H9 (cell line): ENCODE measurements around the gene GRID1. TPM values are rescaled to one million over a fixed set of nuclear protein-coding genes. Genes with fewer than 3 reads are reported as not detected.

Experiments
- DNase-seq: peaks from one replicate; pipeline ENCODE4 v3.0.0-alpha.2; 2017
- H2AFZ ChIP-seq: one replicate; pipeline ENCODE4 v1.6.1; 2013; ENCODE audit warnings: mild to moderate bottlenecking, low read length, control low read depth, moderate library complexity
- H2AK5ac ChIP-seq: 2 replicates; pipeline ENCODE4 v1.6.1; 2013; ENCODE audit warnings: low read length, control low read depth, mixed read lengths; ENCODE audit not compliant: insufficient read length
- H2BK120ac ChIP-seq: one replicate; pipeline ENCODE4 v1.6.1; 2013; ENCODE audit warnings: low read depth, mild to moderate bottlenecking, low read length, control low read depth, inconsistent platforms; ENCODE audit not compliant: poor library complexity, severe bottlenecking
- H2BK12ac ChIP-seq: 2 replicates; pipeline ENCODE4 v1.6.1; 2013; ENCODE audit warnings: low read length, control low read depth, mixed read lengths, low read depth; ENCODE audit not compliant: insufficient read length
- H2BK15ac ChIP-seq: 2 replicates; pipeline ENCODE4 v1.6.1; 2013; ENCODE audit warnings: low read depth, low read length, control low read depth
- H2BK20ac ChIP-seq: one replicate; pipeline ENCODE4 v1.6.1; 2013; ENCODE audit warnings: low read depth, mild to moderate bottlenecking, low read length, control low read depth, inconsistent platforms; ENCODE audit not compliant: poor library complexity, severe bottlenecking
- H2BK5ac ChIP-seq: 2 replicates; pipeline ENCODE4 v1.6.1; 2013; ENCODE audit warnings: low read length, control low read depth, mixed read lengths; ENCODE audit not compliant: insufficient read length
- H3K14ac ChIP-seq: 2 replicates; pipeline ENCODE4 v1.6.1; 2013; ENCODE audit warnings: low read length, control low read depth; ENCODE audit not compliant: insufficient read depth
- H3K18ac ChIP-seq: 2 replicates; pipeline ENCODE4 v1.6.1; 2013; ENCODE audit warnings: low read depth, mild to moderate bottlenecking, mixed read lengths, low read length, control low read depth; ENCODE audit not compliant: insufficient read length
- H3K23ac ChIP-seq: 2 replicates; pipeline ENCODE4 v1.6.1; 2013; ENCODE audit warnings: low read length, control low read depth, mixed read lengths, low read depth; ENCODE audit not compliant: insufficient read length
- H3K23me2 ChIP-seq: 2 replicates; pipeline ENCODE4 v1.6.1; 2013; ENCODE audit warnings: low read depth, mild to moderate bottlenecking, mixed read lengths, low read length, control low read depth; ENCODE audit not compliant: insufficient read length, poor library complexity, severe bottlenecking
- H3K27ac ChIP-seq: 2 replicates; pipeline ENCODE4 v1.5.1; 2013; ENCODE audit warnings: low read length, control low read depth, mixed read lengths, low read depth; ENCODE audit not compliant: insufficient read length
- H3K27me3 ChIP-seq: 2 replicates; pipeline ENCODE4 v1.6.1; 2013; ENCODE audit warnings: low read length, control low read depth, inconsistent platforms; ENCODE audit not compliant: insufficient read depth
- H3K4ac ChIP-seq: 2 replicates; pipeline ENCODE4 v1.6.1; 2013; ENCODE audit warnings: low read depth, mild to moderate bottlenecking, control low read depth, inconsistent platforms, low read length, moderate library complexity
- H3K4me1 ChIP-seq: 2 replicates; pipeline ENCODE4 v1.6.1; 2013; ENCODE audit warnings: low read length, control low read depth, inconsistent platforms; ENCODE audit not compliant: insufficient read depth
- H3K4me2 ChIP-seq: 2 replicates; pipeline ENCODE4 v1.6.1; 2013; ENCODE audit warnings: low read length, control low read depth, mixed read lengths; ENCODE audit not compliant: insufficient read length, insufficient read depth
- H3K56ac ChIP-seq: 2 replicates; pipeline ENCODE4 v1.6.1; 2013; ENCODE audit warnings: low read depth, mild to moderate bottlenecking, mixed read lengths, low read length, control low read depth; ENCODE audit not compliant: insufficient read length
- H3K79me1 ChIP-seq: 2 replicates; pipeline ENCODE4 v1.6.1; 2013; ENCODE audit warnings: low read depth, mild to moderate bottlenecking, moderate library complexity, low read length, control low read depth, inconsistent platforms; ENCODE audit not compliant: insufficient read depth, poor library complexity, severe bottlenecking
- H3K79me2 ChIP-seq: 2 replicates; pipeline ENCODE4 v1.6.1; 2013; ENCODE audit warnings: low read length, control low read depth, inconsistent platforms; ENCODE audit not compliant: insufficient read depth
- H3K9ac ChIP-seq: 2 replicates; pipeline ENCODE4 v1.6.1; 2013; ENCODE audit warnings: low read length, control low read depth, mixed read lengths; ENCODE audit not compliant: insufficient read length; ENCODE audit errors: extremely low read depth
- H3K9me3 ChIP-seq: one replicate; pipeline ENCODE4 v1.6.1; 2013; ENCODE audit warnings: low read depth, low read length, inconsistent platforms; ENCODE audit not compliant: control insufficient read depth
- H3T11ph ChIP-seq: one replicate; pipeline ENCODE4 v1.6.1; 2013; ENCODE audit warnings: mild to moderate bottlenecking, low read length, control low read depth, inconsistent platforms
- H4K20me1 ChIP-seq: one replicate; pipeline ENCODE4 v1.6.1; 2013; ENCODE audit not compliant: control insufficient read depth, insufficient read length, insufficient read depth
- H4K5ac ChIP-seq: 2 replicates; pipeline ENCODE4 v1.6.1; 2013; ENCODE audit warnings: low read depth, mild to moderate bottlenecking, mixed read lengths, low read length, control low read depth; ENCODE audit not compliant: insufficient read length
- H4K8ac ChIP-seq: replicated peaks from 2 replicates; pipeline ENCODE4 v1.6.1; 2013; ENCODE audit warnings: low read length, control low read depth, mixed read lengths, low read depth; ENCODE audit not compliant: insufficient read length
- H4K91ac ChIP-seq: 2 replicates; pipeline ENCODE4 v1.6.1; 2013; ENCODE audit warnings: low read depth, mild to moderate bottlenecking, moderate library complexity, mixed read lengths, low read length, control low read depth; ENCODE audit not compliant: insufficient read length
- H3K27ac Mint-ChIP-seq, 3 experiments: 2 replicates in 2 of 3; 3 replicates in 1 of 3; pipeline ENCODE4 v1.8.0; 2020 to 2021; ENCODE audit warnings: mixed read lengths in 3 of 3, mild to moderate bottlenecking in 1 of 3, moderate library complexity in 1 of 3
- H3K27me3 Mint-ChIP-seq: 2 replicates; pipeline ENCODE4 v1.8.0; 2021; ENCODE audit warnings: low read depth, mild to moderate bottlenecking, moderate library complexity, mixed read lengths
- H3K36me3 Mint-ChIP-seq, 3 experiments: 2 replicates in 2 of 3; 3 replicates in 1 of 3; pipeline ENCODE4 v1.8.0; 2020 to 2021; ENCODE audit warnings: low read depth in 3 of 3, mixed read lengths in 3 of 3; ENCODE audit not compliant: insufficient read depth in 1 of 3
- H3K4me1 Mint-ChIP-seq, 2 experiments: 2 replicates each; pipeline ENCODE4 v1.8.0; 2020; ENCODE audit warnings: mixed read lengths in 2 of 2
- H3K4me3 Mint-ChIP-seq, 2 experiments: 2 replicates in 1 of 2; 3 replicates in 1 of 2; pipeline ENCODE4 v1.8.0; 2020 to 2021; ENCODE audit warnings: mild to moderate bottlenecking in 2 of 2, mixed read lengths in 2 of 2, moderate library complexity in 1 of 2
- H3K9me3 Mint-ChIP-seq, 2 experiments: 2 replicates in 1 of 2; 3 replicates in 1 of 2; pipeline ENCODE4 v1.8.0; 2020; ENCODE audit warnings: mild to moderate bottlenecking in 2 of 2, mixed read lengths in 2 of 2, moderate library complexity in 1 of 2
- WGBS: extraction: QIAGEN DNeasy Blood & Tissue Kit; methylation state at CpG from one replicate; pipeline ENCODE4 v1.1.7; 2013; ENCODE audit warnings: missing lambda C conversion rate, low lambda C conversion rate, mixed read lengths; ENCODE audit not compliant: insufficient read length; ENCODE audit errors: extremely low coverage; 5-methylcytosine and 5-hydroxymethylcytosine counted together
- total RNA-seq: library from RNA; stranded (reverse); gene quantifications from 2 replicates; pipeline ENCODE4 v1.2.1, GENCODE V29; 2021
- TF ChIP-seq, protein P1 (sequence below): fragments of 200-600 bp; sonication (generic); conservative IDR thresholded peaks from 3 replicates; pipeline ENCODE4 v1.8.0; 2021; ENCODE audit warnings: antibody characterized with exemption, mild to moderate bottlenecking

Gene GRID1
- total RNA-seq, 1 experiment from 2014 or later, result 0.35 TPM

DNA sequence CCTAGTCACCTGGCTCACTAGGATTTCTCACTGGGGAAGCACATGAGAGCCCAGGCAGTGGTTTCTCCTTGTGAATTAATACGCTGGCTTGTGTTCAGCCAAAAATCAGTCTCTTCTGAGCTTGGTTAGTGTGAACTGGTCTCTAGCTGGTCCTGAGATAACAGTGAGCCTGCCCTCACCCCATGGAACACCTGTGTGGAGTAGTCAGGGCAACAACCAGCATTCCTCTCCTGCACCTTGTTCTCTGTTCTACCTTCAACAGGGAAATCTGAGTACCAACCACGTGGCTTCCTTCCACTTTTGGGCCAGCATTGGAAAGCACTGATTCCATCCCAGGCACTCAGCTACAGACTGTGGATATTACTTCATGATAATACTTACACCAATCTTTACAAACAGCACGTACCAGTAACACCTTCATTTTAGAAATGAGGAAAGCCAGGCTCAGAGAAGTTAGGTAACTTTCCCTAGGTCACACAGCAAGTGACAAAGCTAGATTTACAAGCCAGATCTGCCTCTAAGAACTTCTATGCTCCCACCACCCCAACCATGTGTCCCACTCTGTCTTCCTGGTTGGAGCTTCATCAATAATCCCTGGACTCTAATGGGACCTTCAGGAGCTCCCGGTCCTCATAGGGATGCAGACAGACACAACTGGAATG is 106.6 kb downstream of the GRID1 start:
- Histone ChIP-seq H4K5ac (no peak overlapping the region), H3K56ac (no peak overlapping the region), H2BK20ac (no peak overlapping the region), H3K18ac (no peak overlapping the region), H3K23me2 (no peaks in the 10 kb centered on the region), H3K4me1 (no peaks in the 10 kb centered on the region; the same call in 1 of the 2 replicates), H4K8ac (no peak overlapping the region), H3K9ac (no peak overlapping the region), H4K91ac (no peak overlapping the region), H3K27me3 (no peaks in the 10 kb centered on the region), H2BK5ac (no peak overlapping the region), H3K79me2 (no peaks in the 10 kb centered on the region), H3K14ac (no peak overlapping the region), H2AK5ac (no peak overlapping the region), H3K4me2 (no peak overlapping the region), H2BK120ac (no peak overlapping the region), H2AFZ (no peak overlapping the region), H3K27ac (no peak overlapping the region), H2BK15ac (no peak overlapping the region), H3K79me1 (no peaks in the 10 kb centered on the region), H3T11ph (no peak overlapping the region), H3K23ac (no peak overlapping the region), H3K4ac (no peak overlapping the region), H3K9me3 (no peaks in the 10 kb centered on the region), H4K20me1 (no peaks in the 10 kb centered on the region), H2BK12ac (no peak overlapping the region)
- WGBS, result no CpG with 5 or more reads among the region's 4 CpGs
- H3K4me1 Mint-ChIP-seq, result peaks cover 24 to 28% of the 10 kb centered on the region in 2 experiments
- peaks cover 19% of the 10 kb centered on the region for H3K27me3 Mint-ChIP-seq
- no peak overlapping the region for H3K4me3 Mint-ChIP-seq
- TF ChIP-seq, protein P1, sequence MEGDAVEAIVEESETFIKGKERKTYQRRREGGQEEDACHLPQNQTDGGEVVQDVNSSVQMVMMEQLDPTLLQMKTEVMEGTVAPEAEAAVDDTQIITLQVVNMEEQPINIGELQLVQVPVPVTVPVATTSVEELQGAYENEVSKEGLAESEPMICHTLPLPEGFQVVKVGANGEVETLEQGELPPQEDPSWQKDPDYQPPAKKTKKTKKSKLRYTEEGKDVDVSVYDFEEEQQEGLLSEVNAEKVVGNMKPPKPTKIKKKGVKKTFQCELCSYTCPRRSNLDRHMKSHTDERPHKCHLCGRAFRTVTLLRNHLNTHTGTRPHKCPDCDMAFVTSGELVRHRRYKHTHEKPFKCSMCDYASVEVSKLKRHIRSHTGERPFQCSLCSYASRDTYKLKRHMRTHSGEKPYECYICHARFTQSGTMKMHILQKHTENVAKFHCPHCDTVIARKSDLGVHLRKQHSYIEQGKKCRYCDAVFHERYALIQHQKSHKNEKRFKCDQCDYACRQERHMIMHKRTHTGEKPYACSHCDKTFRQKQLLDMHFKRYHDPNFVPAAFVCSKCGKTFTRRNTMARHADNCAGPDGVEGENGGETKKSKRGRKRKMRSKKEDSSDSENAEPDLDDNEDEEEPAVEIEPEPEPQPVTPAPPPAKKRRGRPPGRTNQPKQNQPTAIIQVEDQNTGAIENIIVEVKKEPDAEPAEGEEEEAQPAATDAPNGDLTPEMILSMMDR, result no peak
- peak; percentile 15 for DNase-seq
- no peaks in the 10 kb centered on the region for H3K36me3 Mint-ChIP-seq
- no peak overlapping the region for H3K27ac Mint-ChIP-seq
- peaks cover 2 to 3% of the 10 kb centered on the region in 2 experiments; a peak in 2 of 5 replicates for H3K9me3 Mint-ChIP-seq
